Middle frontal gyrus (tissue), 1 donor: ENCODE measurements around the gene GPR137C.

ENCODE experiments used
- DNase-seq: peaks from one replicate; pipeline ENCODE4 v3.0.0-alpha.2; 2015; ENCODE audit warnings: low spot score; ENCODE audit errors: extremely low spot score

The GPR137C gene, protein sequence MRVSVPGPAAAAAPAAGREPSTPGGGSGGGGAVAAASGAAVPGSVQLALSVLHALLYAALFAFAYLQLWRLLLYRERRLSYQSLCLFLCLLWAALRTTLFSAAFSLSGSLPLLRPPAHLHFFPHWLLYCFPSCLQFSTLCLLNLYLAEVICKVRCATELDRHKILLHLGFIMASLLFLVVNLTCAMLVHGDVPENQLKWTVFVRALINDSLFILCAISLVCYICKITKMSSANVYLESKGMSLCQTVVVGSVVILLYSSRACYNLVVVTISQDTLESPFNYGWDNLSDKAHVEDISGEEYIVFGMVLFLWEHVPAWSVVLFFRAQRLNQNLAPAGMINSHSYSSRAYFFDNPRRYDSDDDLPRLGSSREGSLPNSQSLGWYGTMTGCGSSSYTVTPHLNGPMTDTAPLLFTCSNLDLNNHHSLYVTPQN

DNA sequence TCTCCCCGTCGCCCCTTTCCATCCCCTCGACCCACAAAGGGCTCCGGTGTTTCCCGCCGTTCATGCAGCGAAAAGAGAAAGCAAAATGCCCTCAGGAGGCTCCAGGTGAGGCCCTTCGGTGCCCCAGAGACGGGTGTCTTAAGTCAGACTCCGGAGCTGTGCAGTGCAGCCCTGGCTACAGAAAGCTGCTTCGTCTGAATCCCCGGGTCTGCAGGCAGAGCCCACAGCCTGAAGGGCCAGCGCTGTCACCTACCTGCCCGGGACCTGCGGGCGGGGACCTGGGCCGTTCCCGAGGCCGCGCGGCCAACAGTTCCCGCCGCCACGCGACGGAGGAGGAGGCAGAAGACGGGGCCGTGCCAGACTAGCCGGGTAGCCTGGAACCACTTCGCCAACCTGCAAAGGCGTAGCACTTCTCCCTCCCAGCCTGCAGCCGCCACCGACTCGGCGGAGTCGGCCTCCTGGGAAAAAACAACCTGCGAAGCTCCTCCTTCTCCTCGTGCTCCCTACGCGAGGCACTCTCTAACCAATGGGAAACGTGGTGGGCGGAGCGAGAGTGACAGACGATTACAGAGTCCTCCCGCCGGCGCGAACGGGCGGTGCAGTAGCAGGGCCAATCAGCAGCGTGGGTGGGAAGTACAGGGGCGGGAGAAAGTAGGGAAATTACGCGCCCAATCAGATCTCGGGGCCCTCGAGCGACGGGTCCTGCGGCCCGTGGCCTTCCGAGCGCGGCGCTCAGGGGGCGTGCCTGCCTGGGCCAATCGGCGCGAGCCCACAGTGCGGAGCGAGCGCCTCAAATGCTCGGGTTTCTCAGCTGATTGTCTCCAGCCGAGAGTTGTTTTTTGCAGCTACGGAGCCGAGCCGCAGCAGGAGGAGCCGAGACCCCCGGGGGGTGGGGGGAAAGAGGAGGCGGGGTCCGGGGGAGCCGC, at the start of gene GPR137C, which contains the start of gene TXNDC16:
TSS of gene GPR137C (plus strand) at position 774 of the 926 bp plus-strand sequence. CDS start 312 bp downstream, outside the sequence.
TSS of gene TXNDC16 (minus strand) at position 443 of the 926 bp plus-strand sequence. CDS start 8,948 bp downstream, outside the sequence.
- peak; percentile 99 for DNase-seq

DNA sequence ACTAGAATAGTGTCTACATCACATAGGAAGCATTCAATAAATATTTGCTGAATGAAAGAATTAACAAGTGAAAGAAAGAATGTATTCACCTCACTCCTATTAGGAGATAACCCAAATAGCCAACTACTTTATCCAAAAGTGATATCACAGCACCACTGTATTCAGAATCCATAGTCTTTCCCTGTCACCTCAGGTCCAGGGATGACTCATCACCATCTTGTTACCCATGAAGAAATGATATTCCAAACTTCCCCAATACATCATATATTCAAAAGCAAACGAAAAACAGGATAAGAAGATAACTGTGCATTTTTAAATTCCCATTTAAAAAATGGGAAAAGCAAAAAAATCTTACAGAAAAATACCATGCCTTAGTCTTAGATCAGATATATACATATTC, 39.4 kb upstream of the GPR137C start:
- no peak for DNase-seq

DNA sequence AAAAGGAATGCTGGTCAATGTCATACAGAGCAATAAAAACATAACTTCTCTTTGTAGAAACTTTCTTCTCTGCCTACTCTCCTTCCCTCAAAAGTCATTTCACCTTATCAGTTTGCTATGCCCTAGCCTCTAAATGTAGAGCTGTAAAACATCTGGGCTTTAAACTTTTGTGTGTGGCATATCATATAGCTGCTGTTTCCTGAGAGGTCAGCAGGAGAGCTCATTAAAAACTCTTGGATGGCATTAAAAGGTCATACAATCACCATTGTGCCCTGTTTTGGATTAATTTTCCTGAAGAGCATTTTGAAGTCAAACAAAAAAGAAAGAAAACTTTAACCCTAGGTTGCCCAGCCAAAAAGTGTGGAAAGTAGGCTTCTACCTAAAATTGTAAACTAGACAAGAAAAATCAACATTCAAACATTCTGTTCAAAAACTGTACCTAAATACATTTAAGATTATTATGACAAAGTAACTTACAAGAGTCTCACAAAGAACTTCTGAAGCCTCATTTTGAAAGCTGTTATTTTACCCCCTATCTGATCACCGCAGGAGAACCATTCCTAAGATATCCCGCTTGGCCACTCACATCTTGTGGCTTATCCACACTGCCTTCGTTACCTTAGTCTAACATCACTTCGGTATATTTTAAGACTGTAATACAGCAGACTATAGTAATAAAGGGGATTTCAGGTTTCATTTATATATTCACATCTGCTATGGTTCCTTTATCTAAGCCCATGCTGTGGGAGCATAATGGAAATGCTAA, 38.4 kb upstream of the GPR137C start:
- DNase-seq: no peak

DNA sequence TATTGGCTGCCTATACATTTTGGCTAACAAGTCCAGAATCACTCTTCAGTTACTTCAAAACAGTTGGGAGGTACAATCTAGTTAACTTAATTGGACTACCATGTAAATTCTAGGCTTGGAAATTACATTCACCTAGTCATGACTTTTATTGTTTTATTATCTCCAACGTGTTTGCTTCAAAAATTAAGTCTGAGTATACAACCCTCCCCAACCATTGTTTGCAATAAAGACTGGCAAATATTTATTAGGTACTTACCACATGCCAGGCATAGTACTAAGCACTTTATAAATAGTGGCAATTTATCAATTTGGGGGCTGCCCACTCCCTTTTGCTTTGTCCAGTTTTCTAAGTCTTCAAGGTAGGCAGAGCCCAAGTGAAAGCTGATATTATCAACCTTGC, 30.6 kb upstream of the GPR137C start:
- no peak for DNase-seq

DNA sequence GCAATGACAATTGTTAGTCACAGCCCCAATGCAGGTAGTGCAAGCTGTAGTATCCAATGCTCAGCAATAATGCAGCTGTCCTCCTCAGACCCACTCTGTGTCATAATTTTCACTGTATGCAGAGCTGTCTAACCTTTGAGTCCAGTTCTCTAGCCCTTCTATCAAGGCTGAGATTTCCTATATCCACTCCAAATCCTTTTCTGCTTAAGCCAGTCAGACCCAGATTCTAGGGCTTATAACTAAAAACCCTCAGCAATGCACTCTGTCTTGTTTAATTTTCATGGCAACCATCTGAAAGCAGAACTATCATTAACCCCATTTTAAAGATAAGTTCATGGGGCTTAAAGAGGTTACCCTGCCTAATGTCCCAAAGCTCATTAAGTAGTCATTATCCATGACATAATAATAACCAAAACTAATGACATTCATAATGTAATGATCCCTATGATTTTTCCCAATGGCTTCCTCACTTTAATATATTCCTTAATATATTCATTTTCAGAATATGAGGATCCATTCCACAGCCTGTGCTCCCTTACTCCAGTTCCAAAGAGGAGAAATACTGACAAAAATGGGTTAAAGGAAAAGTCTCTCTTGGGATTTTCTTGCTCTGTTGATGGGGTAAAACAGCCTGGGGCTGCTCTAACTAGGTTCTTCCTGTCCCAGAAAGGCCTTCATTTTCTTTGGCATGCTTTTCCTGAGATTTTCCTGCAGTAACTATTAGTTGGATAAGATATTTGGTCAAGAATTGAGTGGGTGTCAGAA, 29.9 kb upstream of the GPR137C start:
- DNase-seq: no peak

DNA sequence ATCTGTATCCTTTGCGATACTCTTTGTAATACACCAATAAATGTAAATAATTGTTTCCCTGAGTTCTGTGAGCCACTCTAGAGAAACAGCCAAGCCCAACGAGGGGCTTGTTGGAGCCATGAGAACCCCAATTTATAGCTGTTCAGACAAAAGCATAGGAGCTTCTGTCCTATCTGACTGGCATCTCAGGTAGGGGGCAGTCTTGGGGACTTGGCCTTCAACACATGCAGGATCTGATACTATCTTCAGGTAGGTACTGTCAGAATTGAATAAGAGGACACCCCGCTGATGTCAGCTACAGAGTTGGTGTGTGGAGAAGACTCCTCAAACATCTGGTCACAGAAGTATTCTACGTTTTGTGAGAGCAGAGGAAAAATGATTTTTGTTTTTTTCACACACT, 25.6 kb upstream of the GPR137C start:
- no peak for DNase-seq

DNA sequence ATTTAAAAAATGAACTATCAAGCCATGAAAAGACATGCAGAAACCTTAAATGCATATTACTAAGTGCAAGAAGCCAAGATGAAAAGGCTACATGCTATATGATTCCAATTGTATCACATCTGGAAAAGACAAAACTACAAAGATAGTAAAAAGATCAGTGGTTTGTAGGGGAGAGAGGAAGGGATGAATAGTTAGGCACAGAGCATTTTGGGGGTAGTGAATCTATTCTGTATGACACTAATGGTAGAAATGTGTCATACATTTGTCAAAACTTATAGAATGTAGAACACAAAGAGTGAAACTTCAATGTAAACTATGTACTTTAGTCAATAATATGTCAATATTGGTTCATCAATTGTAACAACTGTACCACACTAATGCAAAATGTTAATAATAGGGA, 21.2 kb upstream of the GPR137C start:
- no peak for DNase-seq

DNA sequence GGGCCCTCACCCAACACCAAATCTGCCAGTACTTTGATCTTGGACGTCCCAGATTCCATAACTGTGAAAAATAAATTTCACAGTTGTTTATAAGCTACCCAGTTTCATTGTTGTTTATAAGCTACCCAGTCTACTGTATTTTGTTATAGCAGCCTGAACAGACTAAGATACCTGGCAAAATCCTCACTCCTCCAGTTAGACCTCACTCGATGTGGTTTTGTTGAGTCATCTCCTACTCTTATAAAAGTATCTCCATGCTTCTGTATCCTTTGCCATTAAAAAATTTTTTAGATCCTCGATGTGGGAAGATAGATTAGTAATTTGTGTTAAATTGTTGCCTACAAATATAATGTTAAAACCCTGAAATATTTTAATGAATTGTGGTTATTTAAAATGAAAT, 16.4 kb upstream of the GPR137C start:
- DNase-seq: no peak

DNA sequence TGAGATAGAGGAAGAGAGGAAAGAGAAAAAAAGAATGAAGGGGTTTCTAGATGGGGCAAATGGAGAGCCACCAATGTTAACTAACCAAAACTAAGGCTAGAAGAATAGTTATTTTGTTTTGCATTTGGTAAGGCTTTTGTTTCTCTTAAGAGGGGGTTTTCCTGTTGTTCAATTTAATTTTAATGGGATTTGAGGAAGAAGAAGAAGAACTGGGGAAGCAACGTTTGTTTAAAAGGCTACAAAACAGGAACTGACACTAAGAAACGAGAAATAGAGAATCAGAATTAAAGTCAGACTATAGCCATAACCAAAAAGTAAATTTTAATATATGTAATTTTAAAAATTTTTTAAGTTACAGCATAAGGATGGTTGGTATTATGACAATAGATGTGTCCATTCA, 14.0 kb upstream of the GPR137C start:
- DNase-seq: no peak

DNA sequence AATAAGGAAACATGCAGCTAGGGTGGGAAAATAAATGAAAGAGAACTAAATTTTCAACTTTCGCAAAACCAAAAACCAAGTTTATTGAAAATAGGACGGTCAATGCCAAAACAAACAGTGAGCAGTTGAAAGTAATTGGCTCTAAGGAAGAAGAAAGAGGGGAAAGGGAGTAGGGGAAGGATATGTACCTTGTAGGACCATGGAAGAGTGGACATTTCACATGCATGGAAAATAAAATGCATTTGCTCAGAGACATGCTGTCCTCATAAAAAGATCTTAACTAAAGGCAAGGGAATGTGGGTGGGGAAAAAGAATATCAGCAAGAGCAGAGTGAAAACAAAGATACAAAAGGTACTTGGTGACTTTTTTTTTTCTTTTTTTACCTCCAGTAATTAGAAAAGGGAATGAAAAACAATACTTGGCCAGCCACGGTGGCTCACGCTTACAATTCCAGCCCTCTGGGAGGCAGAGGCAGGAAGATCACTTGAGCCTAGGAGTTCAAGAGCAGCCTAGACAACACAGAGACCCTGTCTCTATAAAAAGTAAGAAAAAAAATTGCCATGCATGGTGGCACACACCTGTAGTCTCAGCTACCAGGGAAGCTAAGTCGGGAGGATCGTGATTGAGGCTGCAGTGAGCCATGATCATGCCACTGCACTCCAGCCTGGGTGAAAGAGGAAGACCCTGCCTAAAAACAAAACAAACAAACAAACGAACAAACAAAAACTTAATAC, 6.9 kb upstream of the GPR137C start:
- DNase-seq: no peak

DNA sequence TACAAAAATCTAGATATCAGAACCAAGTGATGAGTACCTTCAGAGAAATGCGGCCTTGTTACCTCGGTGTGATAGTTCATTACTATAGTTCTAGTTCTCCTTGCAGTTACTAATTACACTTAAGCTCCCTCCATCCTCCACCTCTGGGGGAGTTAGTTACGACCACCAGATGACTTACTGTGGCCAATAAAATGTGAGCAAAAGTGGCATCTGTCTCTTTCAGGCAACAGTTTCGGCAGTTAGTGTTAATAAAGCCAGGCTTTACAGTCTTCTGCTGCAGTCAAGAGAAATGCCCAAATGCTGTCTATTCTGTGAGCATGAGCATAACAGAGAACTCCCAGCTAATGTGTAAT, 6.3 kb upstream of the GPR137C start:
- DNase-seq: no peak

DNA sequence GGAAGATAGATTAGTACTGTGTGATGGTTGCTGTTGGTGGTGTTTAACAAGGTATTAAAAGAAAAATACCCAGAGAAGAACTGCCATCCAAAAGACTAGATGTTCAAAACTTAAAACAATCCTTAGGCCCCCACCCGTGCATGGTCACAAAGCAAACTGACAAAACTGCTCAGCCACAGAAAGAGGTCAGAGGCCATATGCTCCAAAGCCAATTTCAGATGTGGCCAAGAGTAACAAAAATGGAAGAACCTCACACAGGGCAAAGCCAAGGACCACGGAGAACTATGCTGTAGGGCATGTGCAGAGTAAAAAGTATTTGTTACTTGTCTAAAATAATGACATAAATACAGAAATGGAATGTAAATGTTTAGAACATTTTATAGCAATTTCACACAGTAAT, 5.6 kb upstream of the GPR137C start:
- DNase-seq: no peak

DNA sequence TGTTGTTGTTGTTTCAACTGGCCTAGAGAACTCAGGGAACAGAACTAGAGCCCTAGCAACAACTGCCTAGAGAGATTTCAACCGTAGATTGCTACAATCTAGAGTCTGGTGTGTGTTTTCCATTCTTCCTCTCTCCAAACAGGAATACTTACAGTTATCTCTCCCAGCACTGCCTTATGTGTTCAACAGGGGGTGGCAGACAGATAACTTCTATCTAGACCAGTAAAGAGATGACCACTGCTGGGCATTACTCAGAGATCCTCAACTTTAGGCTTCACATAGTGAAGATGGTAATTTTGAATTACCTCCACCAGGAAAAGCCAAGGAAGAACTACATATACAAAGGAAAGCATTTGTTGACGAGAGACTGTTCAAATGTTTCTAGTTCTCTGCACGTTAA, 5.1 kb upstream of the GPR137C start:
- no peak for DNase-seq

DNA sequence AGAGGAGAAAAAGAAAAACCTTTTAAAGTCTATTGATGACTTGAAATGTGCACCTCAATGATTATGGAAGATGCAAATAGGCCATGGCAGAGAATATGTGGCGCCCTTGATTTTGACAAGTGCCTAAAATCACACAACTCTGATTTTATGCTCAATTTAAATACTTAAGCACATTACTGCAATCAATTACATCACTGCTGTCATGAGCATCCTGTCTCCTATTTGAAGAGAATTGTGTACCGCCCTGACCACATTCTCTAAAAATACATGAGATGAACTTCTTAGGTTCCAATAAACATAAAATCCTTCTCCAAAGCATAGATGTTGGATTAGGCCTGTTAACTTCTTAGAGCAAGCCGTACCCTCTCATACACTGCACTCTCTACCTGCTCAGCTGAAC, 2.0 kb upstream of the GPR137C start:
- no peak for DNase-seq

DNA sequence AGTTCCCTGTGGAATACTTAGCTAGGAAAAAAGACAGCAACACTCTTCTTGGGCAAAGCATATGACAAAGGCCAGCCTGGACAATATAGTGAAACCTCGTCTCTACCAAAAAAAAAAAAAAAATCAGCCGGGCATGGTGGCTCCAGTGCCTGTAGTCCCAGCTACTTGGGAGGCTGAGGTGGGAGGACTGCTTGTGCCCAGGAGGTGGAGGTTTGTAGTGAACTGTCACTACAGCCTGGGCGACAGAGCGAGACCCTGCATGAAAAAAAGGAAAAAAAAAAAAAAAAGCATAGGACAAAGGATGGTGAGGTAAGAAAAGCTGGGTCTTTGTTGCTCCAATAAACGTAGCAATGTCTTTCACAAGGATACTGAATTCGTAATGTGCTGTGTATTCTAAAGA, 1.4 kb upstream of the GPR137C start:
- no peak for DNase-seq

DNA sequence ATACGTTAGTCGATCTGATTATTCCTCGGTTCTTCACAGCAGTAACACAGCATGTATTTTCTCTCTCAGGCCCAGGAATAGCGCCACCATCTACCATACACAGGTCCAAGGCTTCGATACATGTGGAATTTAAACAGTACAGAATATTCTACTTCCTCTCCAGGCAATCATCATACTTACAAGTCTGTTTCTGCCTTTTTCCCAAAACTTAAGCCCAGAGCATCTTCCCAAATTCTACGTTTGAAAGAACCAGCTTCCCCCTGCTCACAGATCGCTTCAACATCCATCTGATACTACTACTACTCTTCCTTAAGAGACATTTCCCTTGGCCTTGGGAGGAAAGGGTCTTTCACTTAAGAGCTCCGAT, 957 bp upstream of the GPR137C start:
- no peak for DNase-seq

DNA sequence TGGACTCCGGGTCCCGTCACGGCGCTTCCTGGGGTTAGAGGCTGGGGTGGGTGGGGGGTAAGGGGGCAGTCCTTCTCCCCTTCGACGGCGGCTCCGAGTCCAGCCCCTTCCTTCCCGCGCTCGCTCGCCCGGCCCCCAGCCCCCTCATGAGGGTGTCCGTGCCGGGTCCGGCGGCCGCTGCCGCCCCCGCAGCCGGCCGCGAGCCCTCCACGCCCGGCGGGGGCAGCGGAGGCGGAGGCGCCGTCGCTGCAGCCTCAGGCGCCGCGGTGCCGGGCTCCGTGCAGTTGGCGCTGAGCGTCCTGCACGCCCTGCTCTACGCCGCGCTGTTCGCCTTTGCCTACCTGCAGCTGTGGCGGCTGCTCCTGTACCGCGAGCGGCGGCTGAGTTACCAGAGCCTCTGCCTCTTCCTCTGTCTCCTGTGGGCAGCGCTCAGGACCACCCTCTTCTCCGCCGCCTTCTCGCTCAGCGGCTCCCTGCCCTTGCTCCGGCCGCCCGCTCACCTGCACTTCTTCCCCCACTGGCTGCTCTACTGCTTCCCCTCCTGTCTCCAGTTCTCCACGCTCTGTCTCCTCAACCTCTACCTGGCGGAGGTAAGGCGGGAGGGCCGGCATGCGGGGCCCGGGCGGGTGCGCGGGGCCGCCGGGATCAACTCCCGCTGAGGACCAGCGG, 500 bp downstream of the GPR137C start:
- DNase-seq: no peak

DNA sequence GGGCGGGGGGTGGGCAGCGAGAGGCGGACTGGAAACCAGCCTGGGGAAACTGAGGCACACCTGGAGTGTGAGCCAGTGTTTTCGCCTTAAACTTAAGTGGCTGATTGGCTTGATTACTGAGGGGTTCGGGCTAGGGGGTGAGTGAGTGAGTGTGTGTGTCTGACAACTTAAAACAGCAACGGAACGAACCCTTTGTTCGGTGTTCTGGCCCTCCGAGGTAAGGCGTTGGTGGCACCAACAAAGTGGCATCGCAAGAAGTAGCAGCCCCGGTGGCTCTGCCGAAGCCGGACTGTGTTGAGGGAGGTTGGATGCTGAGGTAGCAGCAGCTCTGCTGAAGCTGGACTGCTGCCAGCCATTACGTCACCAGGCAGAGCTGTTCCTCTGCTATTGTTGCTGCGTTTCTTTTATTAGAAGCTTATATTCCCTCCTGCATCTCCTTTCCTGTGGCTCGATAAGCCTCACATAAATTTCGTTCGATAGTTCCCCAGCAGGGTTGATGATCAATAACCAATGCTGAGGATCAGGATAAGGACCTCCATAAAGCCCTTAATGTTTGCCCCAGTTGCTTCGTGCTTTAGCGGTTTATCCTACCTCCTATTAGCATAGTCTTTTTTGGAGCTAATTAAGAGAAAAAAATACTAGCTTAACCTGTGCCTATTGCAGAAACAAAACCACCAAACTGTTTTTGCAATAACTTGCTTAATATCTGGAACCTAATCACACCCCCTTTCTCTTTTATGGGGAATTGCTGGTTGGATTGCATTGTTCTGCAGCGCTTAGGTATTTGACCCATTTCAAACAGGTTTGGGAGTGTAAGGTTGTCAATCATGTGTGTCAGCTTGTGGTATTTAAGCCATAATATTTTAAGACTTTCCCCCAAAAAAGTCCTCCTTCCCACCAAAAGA, 1.3 kb downstream of the GPR137C start:
- DNase-seq: peak; percentile 56

DNA sequence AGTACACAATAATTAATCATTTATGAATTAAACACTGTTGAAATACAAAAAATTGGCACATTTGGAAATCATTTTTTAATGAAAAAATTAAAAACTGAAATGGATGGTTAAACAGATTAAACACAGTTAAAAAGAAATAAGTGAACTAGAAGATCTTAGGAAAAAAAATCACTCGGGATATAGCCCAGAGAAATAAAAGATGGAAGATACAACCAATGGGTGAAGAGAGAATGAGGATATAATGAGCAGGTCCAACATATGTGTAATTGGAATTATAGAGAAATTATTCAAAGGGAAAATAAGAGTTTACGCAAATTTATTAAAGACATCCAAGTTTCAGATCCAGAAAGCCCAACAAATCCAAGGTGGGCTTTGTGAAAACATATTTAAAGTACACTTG, 6.1 kb downstream of the GPR137C start:
- DNase-seq: no peak
